Activated CD8-positive, alpha-beta memory T cell treated with anti-CD3 and anti-CD28 coated beads, Interleukin-2, amount 50 U/mL, for 24 hours (primary cell): ENCODE results near the gene TSTD1.

Experiments used
- DNase-seq: peaks from one replicate; pipeline ENCODE4 v3.0.0-alpha.2; 2020; ENCODE audit errors: extremely low read depth

TSTD1 gene

GRCh38 chr1:161038523-161039153, at the start of gene TSTD1:
Gene TSTD1, minus strand, starts transcription at chr1:161038964. Its CDS starts 75 bp downstream, at chr1:161038889.
- peak; percentile 67 for DNase-seq

GRCh38 chr1:161086457-161086856, 47.7 kb upstream of the TSTD1 start:
- DNase-seq, result no peak

GRCh38 chr1:161085165-161085564, 46.4 kb upstream of the TSTD1 start:
- no peak for DNase-seq

- no peak for DNase-seq
Measured at GRCh38 chr1:161084597-161084988, 45.8 kb upstream of the TSTD1 start.

- DNase-seq, result no peak
Measured at GRCh38 chr1:161083748-161084596, 45.2 kb upstream of the TSTD1 start.

- no peak for DNase-seq
Measured at GRCh38 chr1:161082996-161083747, 44.4 kb upstream of the TSTD1 start.

- DNase-seq, result no peak
Measured at GRCh38 chr1:161082483-161082882, 43.7 kb upstream of the TSTD1 start.

GRCh38 chr1:161081519-161081918, 42.8 kb upstream of the TSTD1 start:
- no peak for DNase-seq

GRCh38 chr1:161080441-161081405, 42.0 kb upstream of the TSTD1 start:
- DNase-seq, result no peak

GRCh38 chr1:161079436-161080110, 40.8 kb upstream of the TSTD1 start:
- no peak for DNase-seq

GRCh38 chr1:161077426-161077825, 38.7 kb upstream of the TSTD1 start:
- no peak for DNase-seq

GRCh38 chr1:161076410-161076809, 37.6 kb upstream of the TSTD1 start:
- no peak for DNase-seq

- no peak for DNase-seq
Measured at GRCh38 chr1:161074676-161075368, 36.1 kb upstream of the TSTD1 start.

GRCh38 chr1:161073474-161074121, 34.8 kb upstream of the TSTD1 start:
- DNase-seq, result no peak

GRCh38 chr1:161072751-161073449, 34.1 kb upstream of the TSTD1 start:
- DNase-seq, result no peak

GRCh38 chr1:161071886-161072371, 33.2 kb upstream of the TSTD1 start:
- no peak for DNase-seq

GRCh38 chr1:161070761-161071160, 32.0 kb upstream of the TSTD1 start:
- no peak for DNase-seq

- DNase-seq, result peak; percentile 62
Measured at GRCh38 chr1:161069731-161070270, 31.0 kb upstream of the TSTD1 start, which contains the start of gene ARHGAP30. Gene ARHGAP30, minus strand, starts transcription at chr1:161069891. Its CDS starts 267 bp downstream, at chr1:161069624.
